HFFc6 (cell line): ENCODE measurements around the gene PLPPR2. TPM values are rescaled to one million over a fixed set of nuclear protein-coding genes. Genes with fewer than 3 reads are reported as not detected.

Experiments
- DNase-seq: peaks from one replicate; pipeline ENCODE4 v3.0.0-alpha.2; 2018
- H3K27ac Mint-ChIP-seq: 2 replicates; pipeline ENCODE4 v1.8.0; 2020; ENCODE audit warnings: mild to moderate bottlenecking, mixed read lengths
- H3K27me3 Mint-ChIP-seq: 2 replicates; pipeline ENCODE4 v1.8.0; 2021; ENCODE audit warnings: mild to moderate bottlenecking, moderate library complexity, mixed read lengths; ENCODE audit not compliant: insufficient read depth
- H3K36me3 Mint-ChIP-seq: 2 replicates; pipeline ENCODE4 v1.8.0; 2021; ENCODE audit warnings: low read depth, mixed read lengths
- H3K4me1 Mint-ChIP-seq: 2 replicates; pipeline ENCODE4 v1.8.0; 2020; ENCODE audit warnings: low read depth, mixed read lengths
- H3K4me3 Mint-ChIP-seq: 2 replicates; pipeline ENCODE4 v1.8.0; 2020; ENCODE audit warnings: mild to moderate bottlenecking, moderate library complexity, mixed read lengths
- H3K9me3 Mint-ChIP-seq: 2 replicates; pipeline ENCODE4 v1.8.0; 2020; ENCODE audit warnings: mild to moderate bottlenecking, mixed read lengths
- total RNA-seq, 6 experiments: library from RNA; stranded (reverse); fragmentation: NEBNext Ultra II Directional; extraction: Animal tissue kit (Norgen Biotek cat#: 25700); gene quantifications; 2 replicates in 1 of 6; 3 replicates in 5 of 6; pipeline ENCODE4 v1.2.3, GENCODE V29; 2021
- TF ChIP-seq, protein P1 (sequence below): fragments of 200-600 bp; sonication (generic); IDR thresholded peaks from 2 replicates; pipeline ENCODE4 v1.5.0; 2021; ENCODE audit warnings: antibody characterized with exemption, mild to moderate bottlenecking

PLPPR2 gene
- total RNA-seq, 6 experiments from 2014 or later, result 52.4 to 82.2 (median 59.7) TPM

DNA sequence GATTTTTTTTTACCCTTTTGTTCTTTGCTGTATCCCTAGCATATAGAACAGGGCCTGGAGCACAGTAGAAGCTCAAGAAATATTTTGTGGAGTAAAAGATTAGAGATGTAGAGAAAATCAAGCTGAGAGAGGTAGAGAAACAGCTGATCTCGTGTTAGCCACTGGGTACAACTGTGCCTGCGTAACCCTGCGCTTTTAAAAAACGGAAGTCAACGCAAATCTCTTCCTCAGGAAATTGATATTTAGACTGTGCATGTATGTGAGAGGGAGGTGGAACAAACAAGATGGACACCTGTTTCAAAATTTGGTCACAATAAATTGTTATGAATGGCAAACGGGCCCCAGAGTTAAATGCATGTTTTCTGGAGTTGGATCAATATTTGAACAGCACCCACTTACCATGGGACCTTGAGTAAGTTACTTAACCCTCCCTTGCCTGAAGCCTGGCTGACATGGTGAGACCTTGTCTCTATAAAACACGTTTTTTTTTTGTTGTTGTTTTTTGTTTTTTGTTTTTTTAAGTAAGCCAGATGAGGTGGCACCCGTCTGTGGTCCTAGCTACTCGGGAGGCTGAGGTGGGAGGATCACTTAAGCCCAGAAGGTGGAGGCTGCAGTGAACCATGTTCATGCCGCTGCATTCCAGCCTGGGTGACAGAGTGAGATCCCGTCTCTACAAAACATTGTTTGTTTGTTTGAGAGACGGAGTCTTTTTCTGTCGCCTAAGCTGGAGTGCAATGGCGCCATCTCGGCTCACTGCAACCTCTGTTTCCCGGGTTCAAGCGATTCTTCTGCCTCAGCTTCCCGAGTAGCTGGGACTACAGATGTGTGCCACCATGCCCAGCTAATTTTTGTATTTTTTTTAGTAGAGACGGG lies 32.2 kb downstream of the PLPPR2 start:
- no peak overlapping the region for H3K27ac Mint-ChIP-seq

GRCh38 chr19:11390359-11390758 lies 35.1 kb downstream of the PLPPR2 start:
- no peak overlapping the region for H3K27ac Mint-ChIP-seq
- H3K4me1 Mint-ChIP-seq, result peaks cover 16% of the 10 kb centered on the region
- TF ChIP-seq, protein P1, sequence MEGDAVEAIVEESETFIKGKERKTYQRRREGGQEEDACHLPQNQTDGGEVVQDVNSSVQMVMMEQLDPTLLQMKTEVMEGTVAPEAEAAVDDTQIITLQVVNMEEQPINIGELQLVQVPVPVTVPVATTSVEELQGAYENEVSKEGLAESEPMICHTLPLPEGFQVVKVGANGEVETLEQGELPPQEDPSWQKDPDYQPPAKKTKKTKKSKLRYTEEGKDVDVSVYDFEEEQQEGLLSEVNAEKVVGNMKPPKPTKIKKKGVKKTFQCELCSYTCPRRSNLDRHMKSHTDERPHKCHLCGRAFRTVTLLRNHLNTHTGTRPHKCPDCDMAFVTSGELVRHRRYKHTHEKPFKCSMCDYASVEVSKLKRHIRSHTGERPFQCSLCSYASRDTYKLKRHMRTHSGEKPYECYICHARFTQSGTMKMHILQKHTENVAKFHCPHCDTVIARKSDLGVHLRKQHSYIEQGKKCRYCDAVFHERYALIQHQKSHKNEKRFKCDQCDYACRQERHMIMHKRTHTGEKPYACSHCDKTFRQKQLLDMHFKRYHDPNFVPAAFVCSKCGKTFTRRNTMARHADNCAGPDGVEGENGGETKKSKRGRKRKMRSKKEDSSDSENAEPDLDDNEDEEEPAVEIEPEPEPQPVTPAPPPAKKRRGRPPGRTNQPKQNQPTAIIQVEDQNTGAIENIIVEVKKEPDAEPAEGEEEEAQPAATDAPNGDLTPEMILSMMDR, result no peak
- no peak overlapping the region for H3K4me3 Mint-ChIP-seq
- H3K36me3 Mint-ChIP-seq, result peaks cover 6% of the 10 kb centered on the region
- no peaks in the 10 kb centered on the region; the same call in 1 of the 2 replicates for H3K27me3 Mint-ChIP-seq
- DNase-seq, result no peak
- H3K9me3 Mint-ChIP-seq, result no peaks in the 10 kb centered on the region

More for the DNA sequence above, 32.2 kb downstream of the PLPPR2 start:
- Mint-ChIP-seq H3K4me1 (peaks cover 4% of the 10 kb centered on the region; the same call in 1 of the 2 replicates), H3K27me3 (no peaks in the 10 kb centered on the region), H3K9me3 (no peaks in the 10 kb centered on the region), H3K36me3 (no peaks in the 10 kb centered on the region), H3K4me3 (no peak overlapping the region)
- no peak for DNase-seq
- TF ChIP-seq, protein P1, result no peak

GRCh38 chr19:11390933-11391680 lies 35.9 kb downstream of the PLPPR2 start:
- Mint-ChIP-seq H3K27ac (no peak overlapping the region), H3K4me3 (no peak overlapping the region), H3K27me3 (no peaks in the 10 kb centered on the region; the same call in 1 of the 2 replicates), H3K9me3 (no peaks in the 10 kb centered on the region), H3K4me1 (peaks cover 16% of the 10 kb centered on the region), H3K36me3 (peaks cover 6% of the 10 kb centered on the region)
- TF ChIP-seq, protein P1, result no peak
- DNase-seq, result no peak

DNA sequence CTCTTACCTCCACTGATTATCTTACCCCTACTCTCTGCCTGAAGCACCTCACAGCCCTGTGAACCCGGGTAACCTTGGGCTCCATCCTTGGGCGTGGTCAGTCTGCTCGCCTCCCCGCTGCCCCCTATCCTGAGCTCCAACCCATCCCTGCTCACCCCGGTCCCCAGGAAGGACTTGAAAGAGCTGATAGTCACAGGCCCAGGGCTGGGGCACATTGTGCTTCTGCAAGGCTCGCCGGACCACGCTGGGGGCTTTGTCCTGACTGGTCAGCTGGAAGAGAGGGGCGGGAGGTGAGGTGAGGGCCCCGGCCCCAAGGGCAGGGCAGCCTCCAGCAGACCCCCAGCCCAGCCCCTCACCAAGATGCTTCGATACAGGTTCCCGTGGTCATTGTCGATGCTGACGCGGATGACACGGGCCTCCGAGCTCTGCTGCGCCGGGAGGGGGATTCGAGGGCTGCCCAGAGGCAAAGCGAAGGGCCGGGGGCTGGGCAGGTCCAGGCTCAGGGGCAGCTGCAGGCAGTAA lies 41.9 kb downstream of the PLPPR2 start:
- H3K27me3 Mint-ChIP-seq, result no peaks in the 10 kb centered on the region; the same call in none of the 2 replicates
- no peak overlapping the region for H3K27ac Mint-ChIP-seq
- peaks cover 16% of the 10 kb centered on the region for H3K4me1 Mint-ChIP-seq
- H3K36me3 Mint-ChIP-seq, result peaks cover 6% of the 10 kb centered on the region
- no peak for DNase-seq
- TF ChIP-seq, protein P1, result no peak
- no peak overlapping the region for H3K4me3 Mint-ChIP-seq
- H3K9me3 Mint-ChIP-seq, result no peaks in the 10 kb centered on the region

- Mint-ChIP-seq H3K4me3 (no peak overlapping the region), H3K27ac (no peak overlapping the region), H3K4me1 (no peaks in the 10 kb centered on the region), H3K9me3 (no peaks in the 10 kb centered on the region), H3K36me3 (no peaks in the 10 kb centered on the region), H3K27me3 (no peaks in the 10 kb centered on the region; the same call in none of the 2 replicates)
- TF ChIP-seq, protein P1, result no peak
- DNase-seq, result no peak
These were observed 44.4 kb downstream of the PLPPR2 start for GRCh38 chr19:11399667-11400066.
